Measurements from ENCODE around the gene ZMYND8. TPM values are rescaled to one million over a fixed set of nuclear protein-coding genes. Genes with fewer than 3 reads are reported as not detected.
"Not testable (repeated sequence)": the region's sequence is repeated elsewhere in the genome, so short reads cannot be mapped to it uniquely, and the experiment has no call there.

The ZMYND8 gene
- total and polyA plus RNA-seq, 10 of the 15 experiments (the other 5 are each of a cell fraction or from before 2014, with no cell fraction given), result 12.9 to 54.8 (median 23.1) TPM

- SMC1A ChIA-PET (ENCODE audit: uncharacterized antibody, unreplicated experiment), result interaction anchor here (1.3 to 1.4 kb wide), 2 partner anchors 27 to 44 kb away, joined by 3 to 4 read pairs; no protein-coding TSS in a partner anchor
- CTCF ChIA-PET, result interaction anchor here (0.5 to 1.1 kb wide), 2 partner anchors 13 to 49 kb away, joined by 3 read pairs; no protein-coding TSS in a partner anchor
- POLR2A ChIA-PET, result no interaction called here
Measured at GRCh38 chr20:47246061-47246777, 110.3 kb downstream of the ZMYND8 start.

GRCh38 chr20:47245166-47245565, 111.3 kb downstream of the ZMYND8 start:
- POLR2A ChIA-PET; H3K4me3 ChIP-seq; H3K79me2 ChIP-seq (ENCODE audit: control insufficient read depth, insufficient read depth, low read length); ATAC-seq; H3K4me1 ChIP-seq (ENCODE audit: control insufficient read depth, insufficient read depth, low read length); intact Hi-C loops (cut with micrococcal nuclease; ENCODE audit: unreplicated experiment); H3K9me3 ChIP-seq (replicated peaks; ENCODE audit: control insufficient read depth, insufficient read depth, low read length); H4K20me1 ChIP-seq (ENCODE audit: control insufficient read depth, insufficient read depth); H3K4me2 ChIP-seq (ENCODE audit: control insufficient read depth, insufficient read depth); H2AFZ ChIP-seq (ENCODE audit: control insufficient read depth, low read depth, low read length); H3K27ac ChIP-seq (ENCODE audit: control insufficient read depth, insufficient read depth); DNase-seq (ENCODE audit: low read depth, low spot score); FAIRE-seq; H3K9ac ChIP-seq (ENCODE audit: control insufficient read depth, insufficient read depth, low read length); H3K27me3 ChIP-seq (replicated peaks in 1 of 2; ENCODE audit: control insufficient read depth in 2 of 2, insufficient read depth in 2 of 2, low read length in 1 of 2); BruUV-seq (replicated peaks); in situ Hi-C loops (cut with MboI): not testable (repeated sequence)
- SMC1A ChIA-PET (ENCODE audit: uncharacterized antibody, unreplicated experiment), result interaction anchor here (1.0 to 1.3 kb wide), 2 partner anchors 13 to 28 kb away, joined by 3 read pairs; no protein-coding TSS in a partner anchor
- WGBS (ENCODE audit: insufficient coverage, insufficient replicate concordance, low lambda C conversion rate, missing lambda C conversion rate), result 99% methylated on average over 11 of the region's 11 CpGs
- TF ChIP-seq NFXL1 (IDR thresholded peaks at IDR 0.05; ENCODE audit: borderline replicate concordance), result peak; percentile 22; the same call in 1 of the 2 replicates
- CTCF ChIA-PET, result interaction anchor here (1.0 to 1.5 kb wide), 4 partner anchors 28 to 139 kb away, joined by 3 to 5 read pairs (median 3); no protein-coding TSS in a partner anchor
- peaks cover 38 to 60% of the 10 kb centered on the region in 2 experiments for H3K36me3 ChIP-seq (ENCODE audit: control insufficient read depth in 2 of 2, insufficient read depth in 2 of 2, low read length in 1 of 2)
- RAD21 ChIA-PET (ENCODE audit: unreplicated experiment), result interaction anchor here (0.8 kb wide), 1 partner anchor 139 kb away, joined by 3 read pairs; no protein-coding TSS in a partner anchor

More at GRCh38 chr20:47246061-47246777, 110.3 kb downstream of the ZMYND8 start:
- no peak for TF ChIP-seq SMC3 (IDR thresholded peaks at IDR 0.05; ENCODE audit: borderline replicate concordance, low read length)
- H3K4me3 ChIP-seq, result no peak overlapping the region
- no peaks in the 10 kb centered on the region for H3K4me1 ChIP-seq (ENCODE audit: control insufficient read depth, insufficient read depth, low read length)
- WGBS (ENCODE audit: insufficient coverage, insufficient replicate concordance, low lambda C conversion rate, missing lambda C conversion rate), result 94% methylated on average over 18 of the region's 18 CpGs
- DNase-seq (ENCODE audit: low read depth, low spot score), result no peak
- no peaks in the 10 kb centered on the region for H3K27me3 ChIP-seq (replicated peaks in 1 of 2; ENCODE audit: control insufficient read depth in 2 of 2, insufficient read depth in 2 of 2, low read length in 1 of 2)
- FAIRE-seq, result no peak
- in situ Hi-C loops (cut with MboI), result no loop called here
- RAD21 ChIA-PET (ENCODE audit: unreplicated experiment), result interaction anchor here (0.8 kb wide), 1 partner anchor 138 kb away, joined by 3 read pairs; no protein-coding TSS in a partner anchor
- no peak for ATAC-seq
- no peaks in the 10 kb centered on the region; the same call in 1 of the 2 replicates for H3K79me2 ChIP-seq (ENCODE audit: control insufficient read depth, insufficient read depth, low read length)
- no peak overlapping the region for H2AFZ ChIP-seq (ENCODE audit: control insufficient read depth, low read depth, low read length)
- H3K36me3 ChIP-seq (ENCODE audit: control insufficient read depth in 2 of 2, insufficient read depth in 2 of 2, low read length in 1 of 2), result peaks cover 43 to 58% of the 10 kb centered on the region in 2 experiments
- H3K4me2 ChIP-seq (ENCODE audit: control insufficient read depth, insufficient read depth), result no peak overlapping the region
- no peaks in the 10 kb centered on the region for H3K9me3 ChIP-seq (replicated peaks; ENCODE audit: control insufficient read depth, insufficient read depth, low read length)
- intact Hi-C loops (cut with micrococcal nuclease; ENCODE audit: unreplicated experiment), result no loop called here
- H4K20me1 ChIP-seq (ENCODE audit: control insufficient read depth, insufficient read depth), result peaks cover 5% of the 10 kb centered on the region
- H3K27ac ChIP-seq (ENCODE audit: control insufficient read depth, insufficient read depth), result no peak overlapping the region
- no peak overlapping the region for H3K9ac ChIP-seq (ENCODE audit: control insufficient read depth, insufficient read depth, low read length)
- BruUV-seq (replicated peaks), result no TSS peak

All from GM12878 (cell line).